ENCODE data around the gene RAB38.
A peak's percentile ranks its signal among the peaks of the same experiment; 100 is the strongest.

RAB38 gene

DNA sequence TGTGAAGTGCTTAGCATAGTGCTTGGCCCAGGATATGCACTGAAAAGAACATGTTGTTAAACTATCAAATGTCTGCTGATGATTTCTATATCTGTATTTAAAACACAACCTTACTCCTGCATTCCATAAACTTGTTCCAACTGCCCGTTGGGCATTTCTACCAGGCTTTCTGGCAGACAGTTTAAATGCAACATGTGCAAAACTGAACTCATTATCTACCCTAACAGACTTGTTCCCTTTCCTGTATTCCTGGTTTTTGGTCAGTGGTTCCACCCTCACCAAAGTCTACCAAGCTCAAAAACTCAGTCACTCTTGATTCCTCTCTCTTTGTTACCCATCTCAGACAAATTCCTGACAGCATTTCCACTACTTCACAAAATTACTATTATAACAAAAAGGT lies 6.5 kb upstream of the RAB38 start:
- H3K27me3 ChIP-seq (ENCODE audit: insufficient read depth, poor library complexity, severe bottlenecking): no peaks in the 10 kb centered on the region
- H3K4me3 ChIP-seq (ENCODE audit: severe bottlenecking): no peak overlapping the region
- TF ChIP-seq, protein P1, sequence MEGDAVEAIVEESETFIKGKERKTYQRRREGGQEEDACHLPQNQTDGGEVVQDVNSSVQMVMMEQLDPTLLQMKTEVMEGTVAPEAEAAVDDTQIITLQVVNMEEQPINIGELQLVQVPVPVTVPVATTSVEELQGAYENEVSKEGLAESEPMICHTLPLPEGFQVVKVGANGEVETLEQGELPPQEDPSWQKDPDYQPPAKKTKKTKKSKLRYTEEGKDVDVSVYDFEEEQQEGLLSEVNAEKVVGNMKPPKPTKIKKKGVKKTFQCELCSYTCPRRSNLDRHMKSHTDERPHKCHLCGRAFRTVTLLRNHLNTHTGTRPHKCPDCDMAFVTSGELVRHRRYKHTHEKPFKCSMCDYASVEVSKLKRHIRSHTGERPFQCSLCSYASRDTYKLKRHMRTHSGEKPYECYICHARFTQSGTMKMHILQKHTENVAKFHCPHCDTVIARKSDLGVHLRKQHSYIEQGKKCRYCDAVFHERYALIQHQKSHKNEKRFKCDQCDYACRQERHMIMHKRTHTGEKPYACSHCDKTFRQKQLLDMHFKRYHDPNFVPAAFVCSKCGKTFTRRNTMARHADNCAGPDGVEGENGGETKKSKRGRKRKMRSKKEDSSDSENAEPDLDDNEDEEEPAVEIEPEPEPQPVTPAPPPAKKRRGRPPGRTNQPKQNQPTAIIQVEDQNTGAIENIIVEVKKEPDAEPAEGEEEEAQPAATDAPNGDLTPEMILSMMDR (IDR thresholded peaks at IDR 0.05; ENCODE audit: poor library complexity, severe bottlenecking): no peak
- peak overlapping the region; percentile 98 for H3K27ac ChIP-seq (ENCODE audit: poor library complexity, severe bottlenecking)
- H3K4me1 ChIP-seq (ENCODE audit: insufficient read depth, poor library complexity, severe bottlenecking): peaks cover 53% of the 10 kb centered on the region
- ATAC-seq (ENCODE audit: low read depth): no peak
- no peaks in the 10 kb centered on the region for H3K36me3 ChIP-seq (ENCODE audit: low read depth)
- no peak for DNase-seq (ENCODE audit: low spot score)
- H3K9me3 ChIP-seq (ENCODE audit: severe bottlenecking): no peaks in the 10 kb centered on the region

- H3K4me1 ChIP-seq (ENCODE audit: insufficient read depth, poor library complexity, severe bottlenecking): peaks cover 59% of the 10 kb centered on the region
- DNase-seq (ENCODE audit: low spot score): no peak
- H3K9me3 ChIP-seq (ENCODE audit: severe bottlenecking): no peaks in the 10 kb centered on the region
- no peaks in the 10 kb centered on the region for H3K27me3 ChIP-seq (ENCODE audit: insufficient read depth, poor library complexity, severe bottlenecking)
- H3K4me3 ChIP-seq (ENCODE audit: severe bottlenecking): no peak overlapping the region
- peak overlapping the region; percentile 98 for H3K27ac ChIP-seq (ENCODE audit: poor library complexity, severe bottlenecking)
- TF ChIP-seq, protein P1 (IDR thresholded peaks at IDR 0.05; ENCODE audit: poor library complexity, severe bottlenecking): peak; percentile 13
- ATAC-seq (ENCODE audit: low read depth): peak; percentile 44
- no peaks in the 10 kb centered on the region for H3K36me3 ChIP-seq (ENCODE audit: low read depth)
Measured at GRCh38 chr11:88179971-88180629, 4.9 kb upstream of the RAB38 start.

- Histone ChIP-seq H3K9me3 (ENCODE audit: severe bottlenecking) (no peaks in the 10 kb centered on the region), H3K27ac (ENCODE audit: poor library complexity, severe bottlenecking) (peak overlapping the region; percentile 98), H3K4me3 (ENCODE audit: severe bottlenecking) (no peak overlapping the region), H3K36me3 (ENCODE audit: low read depth) (no peaks in the 10 kb centered on the region; the same call in 1 of the 2 replicates), H3K27me3 (ENCODE audit: insufficient read depth, poor library complexity, severe bottlenecking) (no peaks in the 10 kb centered on the region), H3K4me1 (ENCODE audit: insufficient read depth, poor library complexity, severe bottlenecking) (peaks cover 60% of the 10 kb centered on the region)
- ATAC-seq (ENCODE audit: low read depth): peak; percentile 63
- TF ChIP-seq, protein P1 (IDR thresholded peaks at IDR 0.05; ENCODE audit: poor library complexity, severe bottlenecking): no peak
- peak; percentile 71 for DNase-seq (ENCODE audit: low spot score)
Measured at GRCh38 chr11:88179141-88179540, 3.9 kb upstream of the RAB38 start.

DNA sequence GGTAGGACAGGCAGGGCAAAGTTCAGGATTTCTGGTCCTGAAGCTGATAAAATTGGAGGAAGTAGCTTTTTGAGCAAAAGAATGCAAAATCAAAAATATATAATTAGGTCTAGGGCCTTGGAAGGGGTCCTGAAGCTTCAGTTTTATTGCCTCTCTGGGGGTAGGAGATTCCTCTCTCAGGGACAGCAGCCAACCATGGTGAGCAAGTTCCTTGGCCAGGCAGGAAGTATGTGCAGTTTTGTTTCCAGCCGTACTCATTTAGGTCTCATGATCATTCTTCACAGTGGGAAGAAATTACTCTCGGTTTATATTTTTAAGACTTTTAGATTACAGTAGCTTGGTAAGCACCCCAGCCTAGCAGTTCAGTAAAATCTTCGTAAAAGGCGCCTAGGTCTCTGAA lies 2.9 kb upstream of the RAB38 start:
- peaks cover 9% of the 10 kb centered on the region for H3K36me3 ChIP-seq (ENCODE audit: low read depth)
- TF ChIP-seq, protein P1 (IDR thresholded peaks at IDR 0.05; ENCODE audit: poor library complexity, severe bottlenecking): no peak
- no peaks in the 10 kb centered on the region for H3K9me3 ChIP-seq (ENCODE audit: severe bottlenecking)
- no peak for DNase-seq (ENCODE audit: low spot score)
- H3K27ac ChIP-seq (ENCODE audit: poor library complexity, severe bottlenecking): peak overlapping the region; percentile 98
- H3K4me3 ChIP-seq (ENCODE audit: severe bottlenecking): no peak overlapping the region
- no peak for ATAC-seq (ENCODE audit: low read depth)
- peaks cover 69% of the 10 kb centered on the region for H3K4me1 ChIP-seq (ENCODE audit: insufficient read depth, poor library complexity, severe bottlenecking)
- H3K27me3 ChIP-seq (ENCODE audit: insufficient read depth, poor library complexity, severe bottlenecking): no peaks in the 10 kb centered on the region

DNA sequence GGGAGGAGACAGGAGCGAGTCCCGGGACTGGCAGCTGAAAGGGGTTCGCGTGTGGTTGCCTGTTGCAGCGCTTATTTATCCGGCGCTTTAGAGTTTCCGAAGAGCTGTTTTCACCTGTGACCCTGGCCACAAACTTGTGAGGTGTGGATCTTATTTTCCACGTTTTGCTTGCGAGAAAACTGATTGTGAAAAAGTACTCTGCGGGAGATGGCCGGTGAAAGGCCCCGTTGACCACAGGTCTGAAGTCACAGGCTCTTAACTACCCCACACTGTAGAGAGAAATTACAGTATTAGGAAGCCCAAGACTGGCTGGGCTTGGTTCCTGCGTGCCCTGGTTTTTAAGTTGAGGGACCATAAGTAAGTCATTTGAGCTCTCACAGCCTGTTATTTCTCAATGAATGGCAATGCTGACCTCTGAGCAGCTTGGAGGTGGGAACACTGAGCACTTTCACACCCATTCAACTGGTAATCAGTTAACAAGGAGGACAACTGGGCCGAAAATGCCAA lies 379 bp upstream of the RAB38 start:
- Histone ChIP-seq H3K36me3 (ENCODE audit: low read depth) (peaks cover 34% of the 10 kb centered on the region), H3K27me3 (ENCODE audit: insufficient read depth, poor library complexity, severe bottlenecking) (no peaks in the 10 kb centered on the region), H3K9me3 (ENCODE audit: severe bottlenecking) (no peaks in the 10 kb centered on the region), H3K4me3 (ENCODE audit: severe bottlenecking) (peak overlapping the region; percentile 49), H3K27ac (ENCODE audit: poor library complexity, severe bottlenecking) (peak overlapping the region; percentile 79), H3K4me1 (ENCODE audit: insufficient read depth, poor library complexity, severe bottlenecking) (peaks cover 70% of the 10 kb centered on the region)
- TF ChIP-seq, protein P1 (IDR thresholded peaks at IDR 0.05; ENCODE audit: poor library complexity, severe bottlenecking): no peak
- ATAC-seq (ENCODE audit: low read depth) (0 out of 3 replicates have a peak, but pooled peaks have one; percentile 4), DNase-seq (ENCODE audit: low spot score) (no peak)

All from RWPE2 (cell line).